Right lobe of liver (tissue), 6 donors: ENCODE measurements around the gene CYP39A1. TPM values are rescaled to one million over a fixed set of nuclear protein-coding genes. Genes with fewer than 3 reads are reported as not detected.

Source experiments
- ATAC-seq, 4 donors: fragments of 200-7000 bp; cut with Tn5 transposase; one replicate each; pipeline ENCODE4 v1.9.1; 2020; ENCODE audit warnings: mild to moderate bottlenecking in 4 of 4, moderate library complexity in 4 of 4
- DNase-seq, 3 donors: peaks; one replicate each; pipeline ENCODE4 v3.0.0-alpha.2; 2020
- H3K27ac ChIP-seq, 3 donors: fragments of 200-600 bp; one replicate each; pipeline ENCODE4 v1.8.0; 2022
- H3K27me3 ChIP-seq, 2 donors: fragments of 200-600 bp; one replicate each; pipeline ENCODE4 v1.8.0; 2022
- H3K36me3 ChIP-seq, 4 donors: fragments of 200-600 bp; sonication (generic) in 1 of 4; one replicate each; pipeline versions ENCODE4 v1.5.1 to v1.8.0; 2017 to 2022; ENCODE audit warnings: control low read depth in 1 of 4
- H3K4me1 ChIP-seq, 4 donors: fragments of 200-600 bp; sonication (generic) in 1 of 4; one replicate each; pipeline versions ENCODE4 v1.5.1 to v1.8.0; 2017 to 2022; ENCODE audit warnings: control low read depth in 1 of 4
- H3K4me3 ChIP-seq, 3 donors: fragments of 200-600 bp; one replicate each; pipeline ENCODE4 v1.8.0; 2022
- H3K9me3 ChIP-seq, 4 donors: fragments of 200-600 bp; sonication (generic) in 1 of 4; one replicate each; pipeline versions ENCODE4 v1.5.1 to v1.8.0; 2017 to 2022; ENCODE audit warnings: control low read depth in 1 of 4
- POLR2A ChIP-seq: fragments of 450-650 bp; IDR thresholded peaks from one replicate; pipeline ENCODE4 v1.6.1; 2017; ENCODE audit warnings: antibody characterized with exemption, mild to moderate bottlenecking
- WGBS: methylation state at CpG from one replicate; pipeline ENCODE4 v1.1.6; 2018; ENCODE audit warnings: low coverage, low lambda C conversion rate; ENCODE audit not compliant: insufficient coverage; ENCODE audit errors: missing lambda C conversion rate; 5-methylcytosine and 5-hydroxymethylcytosine counted together
- intact Hi-C, 2 donors: fragments of 100-400 bp; cut with DNase I; formaldehyde crosslinking; loops; one replicate each; pipeline versions ENCODE4 v1.11.2 to v1.14.1; 2022
- total RNA-seq, 6 experiments: library from RNA; depleted of rRNA in 2 of 6; stranded (reverse); fragments of >200 nt in 2 of 6; fragmentation: NEBNext Ultra II Directional in 3 of 6; extraction: Animal tissue kit (Norgen Biotek cat#: 25700) in 3 of 6; gene quantifications; one replicate each; pipeline versions ENCODE4 v1.1.0 to v1.2.4, GENCODE V29; 2016 to 2023
- TF ChIP-seq, protein P1 (sequence below), 4 donors: fragments of 200-600 bp in 3 of 4; fragments of 450-650 bp in 1 of 4; IDR thresholded peaks; one replicate each; pipeline versions ENCODE4 v1.5.1 to v1.8.0; 2016 to 2022; ENCODE audit warnings: antibody characterized with exemption in 4 of 4, mild to moderate bottlenecking in 2 of 4
- donor health status: DM: no; HTN: yes; CAD: no.
- donor health status: DM: no; HTN: no; CAD: no.
- donor health status: DM: no; HTN: no; CAD: no.
- donor health status: DM: no; HTN: yes; CAD: no.
- donor health status: DM: no; HTN: yes; CAD: no.

The CYP39A1 gene
- total RNA-seq, 6 experiments from 2014 or later, result 21.2 to 59.7 (median 37.2) TPM

DNA sequence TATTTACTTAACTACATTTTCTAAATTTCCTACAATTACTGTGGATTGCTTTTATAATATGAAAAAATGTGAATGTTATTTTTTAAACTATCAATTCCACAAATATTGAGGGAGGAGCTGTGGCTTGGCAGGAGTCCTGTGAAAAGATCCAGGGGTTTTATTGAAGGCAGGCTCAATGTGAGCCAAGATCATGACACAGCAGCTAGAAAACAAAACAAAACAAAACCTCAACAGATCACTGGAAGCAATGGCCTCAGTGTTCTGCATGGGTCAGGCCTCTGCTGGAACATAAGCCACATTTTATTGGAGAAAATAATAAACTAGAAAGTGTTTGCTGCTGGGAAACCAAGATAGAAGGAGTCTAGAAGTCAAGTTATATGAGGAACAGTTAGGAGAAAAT lies 142.0 kb downstream of the CYP39A1 start:
- intact Hi-C loops, result no loop called here
- no peaks in the 10 kb centered on the region for H3K9me3 ChIP-seq
- TF ChIP-seq POLR2A, result no peak
- TF ChIP-seq, protein P1, sequence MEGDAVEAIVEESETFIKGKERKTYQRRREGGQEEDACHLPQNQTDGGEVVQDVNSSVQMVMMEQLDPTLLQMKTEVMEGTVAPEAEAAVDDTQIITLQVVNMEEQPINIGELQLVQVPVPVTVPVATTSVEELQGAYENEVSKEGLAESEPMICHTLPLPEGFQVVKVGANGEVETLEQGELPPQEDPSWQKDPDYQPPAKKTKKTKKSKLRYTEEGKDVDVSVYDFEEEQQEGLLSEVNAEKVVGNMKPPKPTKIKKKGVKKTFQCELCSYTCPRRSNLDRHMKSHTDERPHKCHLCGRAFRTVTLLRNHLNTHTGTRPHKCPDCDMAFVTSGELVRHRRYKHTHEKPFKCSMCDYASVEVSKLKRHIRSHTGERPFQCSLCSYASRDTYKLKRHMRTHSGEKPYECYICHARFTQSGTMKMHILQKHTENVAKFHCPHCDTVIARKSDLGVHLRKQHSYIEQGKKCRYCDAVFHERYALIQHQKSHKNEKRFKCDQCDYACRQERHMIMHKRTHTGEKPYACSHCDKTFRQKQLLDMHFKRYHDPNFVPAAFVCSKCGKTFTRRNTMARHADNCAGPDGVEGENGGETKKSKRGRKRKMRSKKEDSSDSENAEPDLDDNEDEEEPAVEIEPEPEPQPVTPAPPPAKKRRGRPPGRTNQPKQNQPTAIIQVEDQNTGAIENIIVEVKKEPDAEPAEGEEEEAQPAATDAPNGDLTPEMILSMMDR (IDR thresholded peaks at IDR 0.05), result no peak
- H3K4me3 ChIP-seq, result no peak overlapping the region
- ATAC-seq (peak; percentile 59 to 75 (median 70)), DNase-seq (no peak)
- no peaks in the 10 kb centered on the region for H3K27me3 ChIP-seq
- H3K27ac ChIP-seq, result peak overlapping the region in 1 of 3 donors; percentile 52
- peaks cover 0 to 48% (median 15%) of the 10 kb centered on the region in 4 donors for H3K4me1 ChIP-seq
- H3K36me3 ChIP-seq, result no peaks in the 10 kb centered on the region

DNA sequence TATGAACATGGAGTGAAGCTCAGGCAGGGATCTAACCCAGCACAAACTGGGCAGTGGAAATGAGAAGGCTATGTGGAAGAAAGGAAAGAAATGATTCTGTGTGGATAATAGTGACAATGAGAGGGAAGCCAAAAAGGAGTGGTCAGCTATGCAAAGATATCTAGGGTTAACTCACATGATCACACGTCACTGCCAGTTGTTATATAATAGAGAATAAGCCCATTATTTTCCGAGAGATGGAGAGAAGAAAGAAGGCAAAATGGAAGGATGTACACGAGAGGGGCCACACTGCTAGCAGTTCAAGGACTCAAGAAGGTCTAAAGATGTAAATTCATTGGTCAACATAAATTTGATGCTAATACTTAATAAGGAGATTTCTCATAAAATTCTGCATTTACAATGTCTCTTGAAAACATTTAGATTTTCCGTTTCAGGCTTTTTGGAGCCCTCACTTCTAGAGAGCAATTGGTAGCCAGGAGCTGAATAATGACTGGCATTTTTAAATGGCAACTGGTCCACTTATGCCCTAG lies 142.6 kb downstream of the CYP39A1 start:
- WGBS, result 62% methylated on average over 3 of the region's 4 CpGs
- Histone ChIP-seq H3K27me3 (no peaks in the 10 kb centered on the region), H3K4me1 (peaks cover 0 to 48% (median 15%) of the 10 kb centered on the region in 4 donors), H3K36me3 (no peaks in the 10 kb centered on the region), H3K4me3 (no peak overlapping the region), H3K9me3 (no peaks in the 10 kb centered on the region), H3K27ac (peak overlapping the region in 1 of 3 donors; percentile 52)
- ATAC-seq (no peak), DNase-seq (no peak)
- intact Hi-C loops, result no loop called here
- TF ChIP-seq, protein P1 (IDR thresholded peaks at IDR 0.05), result no peak
- TF ChIP-seq POLR2A, result no peak

DNA sequence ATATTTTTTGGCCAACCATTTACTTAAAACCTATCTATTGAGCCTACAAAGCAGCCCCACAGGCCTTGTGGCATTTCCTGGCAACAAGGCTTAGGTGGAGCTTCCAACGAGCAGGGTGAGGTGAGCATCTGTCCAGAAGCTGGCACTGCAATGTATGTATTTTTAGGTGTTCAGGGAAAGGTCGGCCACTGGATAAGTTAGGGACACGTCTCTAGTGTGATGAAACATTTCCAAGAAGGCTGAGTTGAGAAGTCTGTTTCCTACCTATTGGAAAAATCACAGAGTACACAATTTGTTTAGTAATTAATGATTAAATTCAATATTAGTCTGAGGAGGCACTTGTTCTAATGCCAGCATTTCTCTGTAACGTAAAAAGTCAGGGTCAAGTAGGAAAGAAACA lies 143.6 kb downstream of the CYP39A1 start:
- intact Hi-C loops, result no loop called here
- Histone ChIP-seq H3K9me3 (no peaks in the 10 kb centered on the region), H3K4me1 (peaks cover 0 to 48% (median 15%) of the 10 kb centered on the region in 4 donors), H3K27me3 (no peaks in the 10 kb centered on the region), H3K27ac (peak overlapping the region in 1 of 3 donors; percentile 52), H3K36me3 (no peaks in the 10 kb centered on the region), H3K4me3 (no peak overlapping the region)
- DNase-seq, result peak in 2 of 3 donors; percentile 40 to 54
- TF ChIP-seq, protein P1 (IDR thresholded peaks at IDR 0.05), result no peak
- TF ChIP-seq POLR2A, result no peak
- ATAC-seq, result peak; percentile 71 to 83 (median 79)
- WGBS, result 29% methylated on average over 4 of the region's 4 CpGs

DNA sequence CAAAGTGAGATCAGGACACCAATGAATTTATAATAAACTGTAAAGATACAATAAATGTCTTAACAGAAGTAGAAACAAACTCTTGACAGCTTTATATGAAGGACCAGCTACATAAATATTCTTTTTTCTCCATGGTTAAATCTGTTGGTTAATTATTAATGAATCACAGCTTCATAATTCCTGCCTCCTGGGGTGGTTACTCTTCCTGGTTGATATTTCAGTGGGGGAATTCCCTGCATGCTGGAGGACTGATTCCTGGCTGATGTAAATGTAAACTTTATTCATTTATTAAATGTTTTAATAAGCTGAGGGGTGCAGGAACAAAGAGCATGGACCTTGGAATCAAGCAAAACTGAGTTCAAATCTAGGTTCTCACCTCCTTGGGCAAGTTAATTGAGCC lies 145.2 kb downstream of the CYP39A1 start:
- Histone ChIP-seq H3K9me3 (no peaks in the 10 kb centered on the region), H3K36me3 (no peaks in the 10 kb centered on the region), H3K27ac (peak overlapping the region in 1 of 3 donors; percentile 37), H3K27me3 (no peaks in the 10 kb centered on the region), H3K4me3 (no peak overlapping the region), H3K4me1 (peaks cover 0 to 48% (median 15%) of the 10 kb centered on the region in 4 donors)
- peak; percentile 35 to 74 (median 62) for ATAC-seq
- no peak for TF ChIP-seq POLR2A
- TF ChIP-seq, protein P1 (IDR thresholded peaks at IDR 0.05), result no peak
- intact Hi-C loops, result no loop called here
- DNase-seq, result no peak
